Karpas-422 (cell line): ENCODE measurements around the gene PLD4. TPM values are rescaled to one million over a fixed set of nuclear protein-coding genes. Genes with fewer than 3 reads are reported as not detected.

Experiments
- DNase-seq: peaks from one replicate; pipeline ENCODE4 v3.0.0-alpha.2; 2015
- H2AFZ ChIP-seq: fragments of 200-600 bp; sonication (generic); 2 replicates; pipeline ENCODE4 v1.6.1; 2014; ENCODE audit warnings: antibody characterized with exemption, low read length, mixed read lengths
- H3K27ac ChIP-seq: fragments of 200-600 bp; sonication (generic); 2 replicates; pipeline ENCODE4 v1.5.1; 2014; ENCODE audit warnings: mild to moderate bottlenecking, low read length, moderate library complexity
- H3K27me3 ChIP-seq: fragments of 200-600 bp; sonication (generic); 2 replicates; pipeline ENCODE4 v1.6.1; 2014; ENCODE audit warnings: low read length, mixed read lengths
- H3K36me3 ChIP-seq: fragments of 200-600 bp; sonication (generic); 2 replicates; pipeline ENCODE4 v1.6.1; 2014; ENCODE audit warnings: low read length, mixed read lengths; ENCODE audit not compliant: insufficient read depth
- H3K4me1 ChIP-seq: fragments of 200-600 bp; sonication (generic); 2 replicates; pipeline ENCODE4 v1.6.1; 2014; ENCODE audit warnings: mild to moderate bottlenecking, low read length, mixed read lengths
- H3K4me2 ChIP-seq: fragments of 200-600 bp; sonication (generic); 2 replicates; pipeline ENCODE4 v1.6.1; 2014; ENCODE audit warnings: low read length, low read depth, mild to moderate bottlenecking; ENCODE audit not compliant: poor library complexity, severe bottlenecking
- H3K4me3 ChIP-seq: fragments of 200-600 bp; sonication (generic); 2 replicates; pipeline ENCODE4 v1.5.1; 2014; ENCODE audit warnings: mild to moderate bottlenecking, antibody characterized with exemption, low read length, mixed read lengths
- H3K79me2 ChIP-seq: fragments of 200-600 bp; sonication (generic); 2 replicates; pipeline ENCODE4 v1.6.1; 2014; ENCODE audit warnings: mild to moderate bottlenecking, low read length, mixed read lengths
- H3K9ac ChIP-seq: fragments of 200-600 bp; sonication (generic); 2 replicates; pipeline ENCODE4 v1.6.0; 2014; ENCODE audit warnings: low read length
- H3K9me2 ChIP-seq: fragments of 200-600 bp; sonication (generic), shearing (Covaris generic); replicated peaks from 2 replicates; pipeline ENCODE4 v1.6.0; 2014; ENCODE audit warnings: mild to moderate bottlenecking, low read length, moderate library complexity; ENCODE audit not compliant: insufficient read depth
- H3K9me3 ChIP-seq: fragments of 300-700, 200-600 bp; sonication (generic); 2 replicates; pipeline ENCODE4 v1.6.1; 2014; ENCODE audit warnings: low read length, mixed read lengths
- H4K20me1 ChIP-seq: fragments of 200-600 bp; sonication (generic); 2 replicates; pipeline ENCODE4 v1.6.1; 2014; ENCODE audit warnings: mild to moderate bottlenecking, antibody characterized with exemption, low read length, low read depth; ENCODE audit not compliant: insufficient read depth
- total RNA-seq: library from RNA; depleted of rRNA; stranded (reverse); fragments of >200 nt; shearing (Covaris generic); gene quantifications from 2 replicates; pipeline ENCODE4 v1.2.3, GENCODE V29; 2014; ENCODE audit warnings: low replicate concordance

PLD4 gene
- total RNA-seq, 1 experiment from 2014 or later, result 146 TPM

DNA sequence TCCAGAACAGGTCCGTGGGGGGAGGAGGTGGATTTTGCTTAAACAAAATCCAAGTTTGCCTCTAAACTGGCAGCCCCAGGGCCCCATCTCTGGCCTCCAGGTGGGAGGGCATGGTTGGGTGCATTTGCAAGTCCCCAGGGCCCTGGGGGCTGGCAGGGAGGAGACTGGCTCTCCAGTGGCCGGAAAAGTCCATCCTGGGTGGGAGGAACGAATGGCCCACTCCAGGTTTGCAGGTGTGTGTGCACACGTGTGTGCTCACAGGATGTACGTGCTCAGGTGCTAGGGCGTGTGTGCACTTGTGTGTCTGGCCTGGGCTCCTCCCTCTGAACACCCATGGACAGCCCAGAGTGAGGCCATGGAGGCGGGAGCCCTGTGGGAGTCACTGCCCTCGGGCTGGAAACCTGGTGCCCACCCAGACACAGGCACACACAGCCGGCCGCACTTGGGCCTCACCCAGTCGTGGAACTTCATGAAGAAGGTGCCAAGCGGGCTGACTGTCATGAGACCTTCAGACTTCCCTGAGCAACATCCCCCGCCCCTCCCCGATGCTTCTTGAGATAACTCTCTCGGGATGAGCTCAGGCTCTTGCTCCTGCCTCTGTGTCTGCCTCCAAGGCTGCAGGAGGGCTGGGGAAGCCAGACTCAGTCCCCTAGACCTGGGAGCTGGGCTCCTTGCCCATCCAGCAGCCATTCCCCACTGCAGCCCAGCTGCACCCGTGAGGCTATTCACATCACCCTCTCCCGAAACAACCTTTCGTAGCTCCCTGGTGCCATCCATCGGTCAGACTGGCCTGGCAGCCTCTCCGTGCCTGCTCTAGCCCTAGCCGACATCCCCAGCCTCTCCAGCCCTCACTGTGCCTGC, 44.1 kb downstream of the PLD4 start:
- DNase-seq, result peak; percentile 72
- peak overlapping the region; percentile 1; the same call in 1 of the 2 replicates for H2AFZ ChIP-seq
- H3K4me1 ChIP-seq, result peaks cover 25% of the 10 kb centered on the region
- peak overlapping the region; percentile 71 for H3K4me2 ChIP-seq
- no peaks in the 10 kb centered on the region for H3K9me2 ChIP-seq
- H3K9me3 ChIP-seq, result no peaks in the 10 kb centered on the region
- H3K9ac ChIP-seq, result peak overlapping the region; percentile 49
- peak overlapping the region; percentile 51 for H3K4me3 ChIP-seq
- no peaks in the 10 kb centered on the region for H3K36me3 ChIP-seq
- H3K27me3 ChIP-seq, result no peaks in the 10 kb centered on the region
- no peaks in the 10 kb centered on the region; the same call in 1 of the 2 replicates for H4K20me1 ChIP-seq
- H3K27ac ChIP-seq, result no peak overlapping the region
- H3K79me2 ChIP-seq, result no peaks in the 10 kb centered on the region

DNA sequence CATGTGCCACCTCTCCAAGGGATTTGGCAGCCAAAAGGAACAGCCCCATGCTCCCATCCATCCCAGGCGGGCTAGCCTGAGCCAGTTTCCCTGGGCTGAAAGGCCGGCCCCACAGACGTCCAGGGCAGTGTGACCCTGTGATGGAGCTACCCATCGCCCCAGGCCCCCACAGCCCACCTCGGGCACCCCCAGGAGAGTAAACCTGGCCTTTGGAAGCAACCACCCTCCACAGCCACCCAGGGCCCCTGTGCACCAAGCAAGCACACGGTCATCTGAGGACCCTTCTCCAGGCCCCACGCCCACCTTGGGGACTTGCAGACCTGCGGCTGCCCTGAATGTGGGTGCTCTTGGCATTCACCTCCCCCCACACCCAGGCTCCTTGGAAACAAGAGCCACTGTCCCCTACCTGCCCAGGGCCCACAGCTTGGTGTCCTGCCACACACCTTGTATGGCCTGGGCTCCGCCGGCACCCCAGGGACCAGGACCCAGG, 45.1 kb downstream of the PLD4 start:
- no peak for DNase-seq
- H3K27ac ChIP-seq, result no peak overlapping the region
- no peaks in the 10 kb centered on the region for H3K27me3 ChIP-seq
- H3K4me2 ChIP-seq, result no peak overlapping the region
- H3K9ac ChIP-seq, result no peak overlapping the region
- H3K4me3 ChIP-seq, result no peak overlapping the region
- H3K4me1 ChIP-seq, result peaks cover 25% of the 10 kb centered on the region
- H3K9me2 ChIP-seq, result no peaks in the 10 kb centered on the region
- H3K79me2 ChIP-seq, result no peaks in the 10 kb centered on the region
- H3K9me3 ChIP-seq, result no peaks in the 10 kb centered on the region
- H2AFZ ChIP-seq, result no peak overlapping the region
- H3K36me3 ChIP-seq, result no peaks in the 10 kb centered on the region
- peaks cover under 1% of the 10 kb centered on the region; the same call in 1 of the 2 replicates for H4K20me1 ChIP-seq

DNA sequence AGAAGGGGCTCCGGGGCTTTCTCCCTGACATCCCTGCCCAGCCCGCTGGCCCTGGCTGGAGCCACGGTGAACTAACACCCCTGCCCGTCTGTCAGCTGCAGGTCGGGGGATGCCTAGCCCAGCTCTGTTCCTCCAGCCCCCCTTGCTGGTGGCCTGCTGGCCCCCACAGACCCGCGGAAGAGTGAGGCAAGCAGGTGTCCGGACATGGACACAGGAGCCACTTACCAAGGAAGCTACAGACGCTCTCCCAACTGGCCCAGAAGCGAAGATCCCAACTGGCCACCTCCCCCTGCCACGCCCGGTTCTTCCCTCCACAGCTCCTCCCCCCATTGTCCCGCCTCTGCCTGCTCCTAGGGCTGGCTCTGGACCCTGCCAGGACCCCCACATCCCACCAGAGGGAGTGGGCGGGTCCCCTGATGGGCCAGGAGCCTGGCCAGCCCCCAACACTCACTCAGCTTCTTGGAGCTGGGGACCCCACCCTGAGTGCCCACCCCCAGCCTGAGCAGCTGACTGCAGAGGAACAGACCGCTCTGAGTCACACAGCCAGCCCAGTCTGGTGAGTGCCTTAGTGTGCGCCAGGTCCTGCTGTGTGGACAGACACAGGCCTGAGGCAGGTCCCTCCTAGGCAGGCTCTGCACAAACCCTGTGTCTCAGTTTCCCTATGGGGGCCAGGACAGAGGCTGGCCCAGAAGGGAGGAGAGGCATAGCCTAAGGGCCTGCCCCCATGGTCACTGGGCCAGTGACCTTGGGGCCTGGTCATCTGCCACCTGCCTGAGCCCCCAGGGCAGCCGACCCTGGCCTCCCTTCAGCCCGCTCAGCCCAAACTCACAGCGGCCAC, 45.8 kb downstream of the PLD4 start:
- H3K4me1 ChIP-seq, result peaks cover 25% of the 10 kb centered on the region
- H3K27me3 ChIP-seq, result no peaks in the 10 kb centered on the region
- H3K4me2 ChIP-seq, result no peak overlapping the region
- H3K9me3 ChIP-seq, result no peaks in the 10 kb centered on the region
- no peak overlapping the region for H3K4me3 ChIP-seq
- H3K79me2 ChIP-seq, result no peaks in the 10 kb centered on the region
- no peak overlapping the region for H3K27ac ChIP-seq
- DNase-seq, result no peak
- H4K20me1 ChIP-seq, result peaks cover 7% of the 10 kb centered on the region; the same call in 1 of the 2 replicates
- no peak overlapping the region for H2AFZ ChIP-seq
- H3K36me3 ChIP-seq, result no peaks in the 10 kb centered on the region
- no peak overlapping the region for H3K9ac ChIP-seq
- H3K9me2 ChIP-seq, result no peaks in the 10 kb centered on the region

DNA sequence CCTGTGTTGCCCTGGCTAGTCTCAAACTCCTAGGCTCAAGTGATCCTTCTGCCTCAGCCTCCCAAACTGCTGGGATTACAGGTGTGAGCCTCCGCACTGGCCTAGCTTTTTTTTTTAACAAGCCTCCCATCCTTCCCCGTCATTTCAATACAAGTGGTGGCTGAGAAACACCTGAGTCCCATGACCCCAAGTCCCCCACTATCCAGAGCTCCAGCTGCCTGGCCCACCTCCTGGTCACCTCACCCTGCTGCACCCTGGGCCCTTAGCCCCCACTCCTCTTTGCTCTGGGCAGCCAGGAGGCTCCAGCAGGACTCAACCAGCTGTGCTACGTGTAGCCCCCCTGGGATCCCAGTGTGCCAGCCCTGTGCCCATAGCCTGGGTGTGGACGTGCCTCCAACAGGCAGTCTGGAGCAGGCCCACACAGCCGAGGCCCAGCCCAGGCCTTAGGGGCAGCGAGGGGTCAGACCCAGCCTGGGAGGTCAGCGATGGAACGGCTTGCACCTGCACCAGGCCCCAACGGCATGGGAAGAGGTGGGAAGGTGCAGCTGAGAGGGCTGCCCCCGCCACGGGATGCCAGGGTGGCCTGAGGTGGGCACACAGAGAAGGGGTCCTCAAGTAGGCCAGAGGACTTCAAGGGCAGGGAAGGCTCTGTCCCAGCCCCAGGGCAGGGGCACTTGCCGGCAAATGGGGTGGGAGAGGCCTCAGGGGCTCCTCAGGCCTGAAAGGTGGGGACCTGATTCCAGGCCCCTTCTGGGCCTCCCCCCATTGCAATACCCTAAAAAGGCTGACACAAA, 47.0 kb downstream of the PLD4 start:
- Histone ChIP-seq H3K9me3 (no peaks in the 10 kb centered on the region), H3K9me2 (no peaks in the 10 kb centered on the region), H3K27ac (no peak overlapping the region), H4K20me1 (peaks cover 7% of the 10 kb centered on the region; the same call in 1 of the 2 replicates), H3K79me2 (no peaks in the 10 kb centered on the region), H3K9ac (no peak overlapping the region), H2AFZ (no peak overlapping the region), H3K27me3 (no peaks in the 10 kb centered on the region), H3K4me1 (peaks cover 25% of the 10 kb centered on the region), H3K4me3 (no peak overlapping the region), H3K4me2 (no peak overlapping the region), H3K36me3 (no peaks in the 10 kb centered on the region)
- no peak for DNase-seq

DNA sequence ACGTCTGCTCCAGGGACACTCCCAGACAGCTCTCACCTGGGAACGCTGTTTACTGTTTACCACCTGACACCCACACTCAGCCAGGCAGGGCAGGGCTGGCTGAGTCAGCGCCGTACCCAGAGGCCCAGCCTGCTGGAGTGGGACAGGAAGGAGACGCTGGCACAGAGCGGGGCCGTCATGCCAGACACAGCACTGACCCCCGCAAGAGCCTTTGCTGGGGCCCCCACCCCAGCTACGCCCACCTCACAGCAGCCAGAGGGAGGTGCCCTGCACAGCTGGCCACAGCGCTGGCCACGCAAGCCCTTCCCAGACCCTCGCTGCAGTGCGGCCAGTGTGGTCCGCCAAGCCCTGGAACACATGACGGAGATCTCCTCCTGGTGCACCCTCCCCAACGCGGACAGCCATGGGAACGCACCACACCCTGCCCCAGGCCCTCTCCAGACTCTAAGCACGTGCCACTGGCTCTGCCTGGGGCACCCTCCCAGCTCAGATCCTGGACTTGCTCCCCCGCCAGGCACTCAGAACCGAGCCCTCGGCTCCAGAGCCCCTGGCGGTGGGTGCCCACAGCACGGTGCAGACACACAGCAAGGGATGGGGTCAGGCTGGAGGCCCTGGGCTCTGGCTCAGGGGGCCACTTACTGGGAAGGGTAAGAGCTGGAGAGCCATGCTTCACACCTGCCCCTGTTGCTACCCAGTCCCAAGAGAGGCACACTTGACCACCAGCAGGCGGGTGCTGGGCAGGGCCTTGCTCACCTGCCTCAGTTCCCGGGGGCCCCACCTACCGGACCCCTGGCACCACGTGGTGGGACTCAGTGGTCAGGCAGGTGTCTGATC, 47.8 kb downstream of the PLD4 start:
- H3K4me1 ChIP-seq, result peaks cover 16% of the 10 kb centered on the region
- no peak overlapping the region for H2AFZ ChIP-seq
- H4K20me1 ChIP-seq, result peaks cover 7% of the 10 kb centered on the region; the same call in 1 of the 2 replicates
- H3K9me3 ChIP-seq, result no peaks in the 10 kb centered on the region
- H3K4me3 ChIP-seq, result no peak overlapping the region
- no peaks in the 10 kb centered on the region for H3K36me3 ChIP-seq
- no peaks in the 10 kb centered on the region for H3K9me2 ChIP-seq
- no peak overlapping the region for H3K9ac ChIP-seq
- H3K27ac ChIP-seq, result no peak overlapping the region
- no peaks in the 10 kb centered on the region for H3K79me2 ChIP-seq
- H3K27me3 ChIP-seq, result no peaks in the 10 kb centered on the region
- DNase-seq, result no peak
- H3K4me2 ChIP-seq, result no peak overlapping the region

DNA sequence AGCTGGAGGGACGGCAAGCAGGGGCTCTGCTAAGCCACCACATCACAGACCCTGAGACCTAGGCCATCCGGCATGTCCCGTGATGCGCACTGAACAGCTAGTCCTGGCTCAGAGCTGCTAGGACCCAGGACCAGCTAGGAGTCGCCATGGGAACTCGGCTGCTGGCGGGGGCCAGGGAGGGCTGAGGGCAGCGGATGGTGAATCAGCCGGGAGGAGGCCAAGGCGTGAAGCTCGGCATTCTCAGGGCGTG, 48.4 kb downstream of the PLD4 start:
- no peaks in the 10 kb centered on the region for H3K9me3 ChIP-seq
- H4K20me1 ChIP-seq, result peaks cover 7% of the 10 kb centered on the region; the same call in 1 of the 2 replicates
- DNase-seq, result no peak
- no peak overlapping the region for H3K9ac ChIP-seq
- no peaks in the 10 kb centered on the region for H3K9me2 ChIP-seq
- H3K27ac ChIP-seq, result no peak overlapping the region
- no peak overlapping the region for H3K4me2 ChIP-seq
- peaks cover 11% of the 10 kb centered on the region for H3K4me1 ChIP-seq
- H3K4me3 ChIP-seq, result no peak overlapping the region
- no peak overlapping the region for H2AFZ ChIP-seq
- no peaks in the 10 kb centered on the region for H3K36me3 ChIP-seq
- H3K79me2 ChIP-seq, result no peaks in the 10 kb centered on the region
- H3K27me3 ChIP-seq, result no peaks in the 10 kb centered on the region

DNA sequence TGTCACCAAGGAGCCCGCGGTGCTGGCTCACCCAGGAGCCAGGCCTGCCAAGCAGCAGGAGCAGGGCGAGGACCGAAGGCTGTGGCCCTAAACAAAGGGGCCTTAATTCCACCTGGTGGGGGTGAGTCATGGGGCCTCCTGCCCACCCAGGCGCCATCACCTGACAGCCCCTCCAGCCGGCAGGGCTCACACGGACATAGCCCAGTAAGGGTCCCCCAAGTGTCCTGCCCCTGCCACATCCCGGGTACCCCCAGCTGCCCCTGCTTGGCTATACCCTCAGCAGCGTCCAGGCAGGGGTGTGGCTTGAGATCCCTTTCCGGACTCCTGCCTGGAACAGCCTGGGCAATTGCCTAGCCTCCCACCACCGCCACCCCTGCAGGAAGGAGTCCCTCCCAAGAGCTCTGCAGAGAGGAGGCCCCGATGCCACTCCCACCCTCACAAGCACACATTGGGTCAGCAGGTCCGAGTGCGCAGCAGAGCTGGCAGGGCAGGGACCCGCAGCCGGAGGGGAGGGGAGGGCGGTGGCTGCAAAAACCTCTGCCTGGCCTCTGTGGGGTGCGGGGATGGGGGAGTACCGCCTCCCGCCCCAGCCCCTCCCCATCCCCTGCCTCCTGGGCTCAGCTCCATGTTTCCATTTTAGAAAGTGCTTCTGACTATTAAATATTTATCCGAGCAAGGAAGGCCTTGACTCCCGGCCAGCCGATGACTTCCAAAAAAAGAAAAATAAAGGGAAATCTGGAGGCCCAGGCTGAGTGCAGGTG, 48.9 kb downstream of the PLD4 start:
- peaks cover 7% of the 10 kb centered on the region; the same call in 1 of the 2 replicates for H4K20me1 ChIP-seq
- no peak overlapping the region for H2AFZ ChIP-seq
- H3K36me3 ChIP-seq, result no peaks in the 10 kb centered on the region
- no peaks in the 10 kb centered on the region for H3K9me2 ChIP-seq
- no peaks in the 10 kb centered on the region for H3K79me2 ChIP-seq
- H3K27me3 ChIP-seq, result no peaks in the 10 kb centered on the region
- H3K4me2 ChIP-seq, result no peak overlapping the region
- DNase-seq, result no peak
- no peak overlapping the region for H3K9ac ChIP-seq
- peaks cover 6% of the 10 kb centered on the region for H3K4me1 ChIP-seq
- no peaks in the 10 kb centered on the region for H3K9me3 ChIP-seq
- no peak overlapping the region for H3K4me3 ChIP-seq
- H3K27ac ChIP-seq, result no peak overlapping the region
